Amniotic stem cell (primary cell): ENCODE results near the gene EFNB1.

Experiments used
- DNase-seq: peaks from one replicate; lab custom pipeline; 2025; lab: John Stamatoyannopoulos, UW

Gene EFNB1

GRCh38 chrX:68843992-68844391 lies 15.2 kb downstream of the EFNB1 start:
- no peak for DNase-seq

DNA sequence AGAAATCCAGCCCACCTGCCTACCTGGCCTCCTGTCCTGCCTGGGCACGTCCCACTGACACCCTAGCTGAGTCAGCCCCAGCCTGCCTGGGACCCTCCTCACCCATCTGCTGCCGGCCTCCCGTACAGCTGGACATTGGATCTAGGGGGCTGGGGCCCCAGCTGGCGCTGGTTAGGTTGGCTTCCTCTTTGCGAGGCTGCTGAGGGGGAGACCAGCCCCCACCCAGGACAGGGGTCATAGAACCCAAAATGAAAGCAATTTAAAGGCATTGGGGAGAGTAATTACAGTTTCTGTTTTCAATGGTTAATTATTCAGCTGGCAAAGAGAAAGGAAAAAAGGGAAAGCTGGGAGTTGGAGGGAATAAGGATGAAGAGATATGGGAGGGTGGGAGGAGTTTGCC lies 15.8 kb downstream of the EFNB1 start:
- no peak for DNase-seq

DNA sequence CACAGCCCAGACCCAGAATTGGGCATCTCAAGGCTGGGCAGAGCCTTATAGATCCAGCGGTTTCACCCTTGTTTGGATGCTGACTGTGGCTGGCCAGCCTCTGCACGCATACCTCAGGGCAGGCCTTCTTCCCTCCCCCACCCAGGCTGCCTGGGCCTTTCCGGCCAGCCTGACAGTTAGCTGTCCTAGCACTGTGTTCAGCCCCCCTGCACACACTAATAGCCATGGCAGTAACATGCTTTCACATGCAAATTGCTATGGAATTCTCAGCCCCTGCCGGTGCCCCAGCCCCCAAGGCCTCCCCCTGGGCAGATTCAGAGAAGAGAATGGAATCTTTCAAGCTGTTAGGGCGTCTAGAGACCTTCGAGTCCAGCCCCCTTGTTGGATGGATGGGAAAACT lies 17.7 kb downstream of the EFNB1 start:
- DNase-seq = no peak

- DNase-seq = no peak
Observed at GRCh38 chrX:68847172-68847571, 18.4 kb downstream of the EFNB1 start.

DNA sequence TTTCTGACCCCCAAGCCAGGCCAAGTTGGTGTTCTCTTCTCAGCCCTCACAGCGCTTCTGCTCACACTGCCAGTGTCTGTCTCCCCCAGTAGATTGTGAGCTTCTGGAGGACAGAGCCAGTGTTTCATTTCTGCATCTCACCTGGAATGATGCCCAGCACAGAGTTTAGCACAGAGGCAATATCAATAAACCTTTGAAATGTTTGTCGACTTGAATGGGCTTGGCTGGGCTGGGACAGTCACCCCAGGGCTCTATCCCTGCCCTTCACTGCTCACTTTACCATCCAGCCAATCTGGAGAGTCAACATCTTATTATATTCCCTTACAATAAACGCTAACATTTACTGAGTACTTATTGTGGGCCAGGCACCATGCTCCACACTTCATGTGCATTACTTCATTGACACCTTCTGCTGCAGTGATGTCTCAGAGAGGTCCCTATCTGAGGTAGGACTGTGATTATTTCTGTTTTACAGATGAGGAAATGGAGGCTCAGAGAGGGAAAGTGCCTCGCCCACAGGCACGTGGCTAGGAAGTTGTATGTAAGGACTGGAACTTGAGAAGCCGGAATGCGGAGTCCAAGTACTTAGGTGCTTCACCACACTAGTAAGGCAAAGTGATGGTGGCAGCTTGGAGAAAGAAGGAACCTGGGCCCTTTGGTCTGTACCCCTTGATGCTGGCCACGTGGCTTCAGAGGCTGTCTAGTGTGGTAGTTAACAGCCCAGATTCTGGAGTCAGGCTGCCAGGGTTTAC lies 19.5 kb downstream of the EFNB1 start:
- DNase-seq = no peak

DNA sequence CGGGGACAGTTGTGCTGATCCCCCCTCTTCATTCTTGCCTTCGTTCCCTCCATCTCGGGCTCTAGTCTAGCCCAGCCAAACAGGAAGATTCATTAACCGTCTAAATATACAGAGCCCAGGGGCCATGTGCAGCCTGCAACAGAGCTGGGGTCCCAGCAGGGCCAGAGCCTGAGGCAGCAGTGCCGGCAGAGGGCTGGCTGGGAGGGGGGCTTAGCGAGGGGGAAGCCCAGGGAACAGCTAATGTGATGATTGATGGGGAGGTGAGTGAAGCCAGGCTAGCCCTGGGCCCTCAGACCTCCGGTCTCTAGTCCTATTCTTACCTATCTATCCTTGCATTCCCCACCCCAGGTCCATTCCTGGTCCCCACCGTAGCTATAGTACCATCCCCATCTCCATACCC lies 22.3 kb downstream of the EFNB1 start:
- no peak for DNase-seq

DNA sequence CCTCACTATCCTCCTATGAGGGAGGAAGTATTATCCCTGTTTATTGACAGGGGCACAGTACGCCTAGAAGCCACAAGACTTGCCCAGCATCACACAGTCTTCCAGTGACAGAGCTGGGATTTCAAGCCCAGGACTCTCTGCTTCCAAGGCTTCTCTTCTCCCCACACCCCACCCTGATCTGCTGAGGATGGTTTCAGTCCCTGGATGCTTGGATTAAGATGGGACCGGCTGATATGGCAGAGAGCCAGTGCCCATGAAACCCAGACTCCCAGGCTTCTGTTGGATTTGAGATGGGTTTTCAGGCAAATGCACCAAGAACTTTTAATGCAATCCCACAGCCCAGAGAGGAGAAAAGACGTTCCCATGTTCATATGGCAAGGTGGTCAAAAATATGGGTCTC lies 23.2 kb downstream of the EFNB1 start:
- no peak for DNase-seq

DNA sequence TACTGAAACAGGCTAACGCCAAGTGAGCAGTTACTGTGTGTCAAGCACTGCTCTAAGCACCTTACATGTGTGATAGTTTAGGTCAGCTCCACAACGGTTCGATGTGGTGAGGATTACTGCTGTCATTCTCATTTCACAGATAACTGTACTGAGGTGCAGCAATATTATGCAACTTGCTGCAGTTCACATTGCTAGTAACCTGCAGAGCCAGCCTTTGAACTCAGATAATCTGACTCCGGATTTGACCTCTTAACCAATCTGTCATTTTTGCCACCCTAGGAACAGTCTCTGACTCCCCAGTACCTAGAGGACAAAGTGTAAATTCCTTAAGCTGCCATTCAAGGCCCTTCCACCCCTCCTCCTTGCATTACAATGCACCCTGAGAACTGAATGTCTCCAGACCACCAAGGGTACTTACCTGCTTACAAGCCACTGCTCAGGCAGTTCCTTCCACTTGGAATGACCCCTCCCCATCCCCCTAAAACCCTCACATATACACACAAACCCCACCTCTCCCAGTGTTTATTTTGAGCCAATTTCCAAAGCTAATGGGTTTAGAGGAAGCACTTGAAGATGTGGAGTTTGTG lies 24.9 kb downstream of the EFNB1 start:
- DNase-seq = no peak

DNA sequence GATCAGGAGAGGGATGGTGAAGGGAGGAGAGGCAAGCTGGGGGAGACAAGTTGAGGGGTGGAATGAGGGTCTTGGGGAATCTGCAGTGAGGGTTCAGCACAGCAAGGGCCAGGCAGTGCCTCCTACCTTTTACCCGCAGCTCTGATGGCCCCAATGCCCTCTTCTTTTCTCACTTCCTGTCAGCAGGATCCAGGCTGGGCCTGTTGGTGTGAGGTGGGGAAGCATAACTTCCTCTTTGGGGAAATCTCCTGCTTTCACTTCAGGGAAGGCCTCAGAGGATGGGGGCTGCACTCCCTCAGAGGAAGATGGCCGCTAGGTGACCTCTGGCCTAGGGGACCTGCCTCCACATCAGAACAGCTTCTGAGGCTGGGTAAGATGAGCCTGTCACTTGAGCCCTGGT lies 36.5 kb downstream of the EFNB1 start:
- no peak for DNase-seq

GRCh38 chrX:68865926-68866325 lies 37.1 kb downstream of the EFNB1 start:
- no peak for DNase-seq

GRCh38 chrX:68867458-68868112 lies 38.8 kb downstream of the EFNB1 start:
- no peak for DNase-seq

GRCh38 chrX:68868316-68868715 lies 39.5 kb downstream of the EFNB1 start:
- no peak for DNase-seq

DNA sequence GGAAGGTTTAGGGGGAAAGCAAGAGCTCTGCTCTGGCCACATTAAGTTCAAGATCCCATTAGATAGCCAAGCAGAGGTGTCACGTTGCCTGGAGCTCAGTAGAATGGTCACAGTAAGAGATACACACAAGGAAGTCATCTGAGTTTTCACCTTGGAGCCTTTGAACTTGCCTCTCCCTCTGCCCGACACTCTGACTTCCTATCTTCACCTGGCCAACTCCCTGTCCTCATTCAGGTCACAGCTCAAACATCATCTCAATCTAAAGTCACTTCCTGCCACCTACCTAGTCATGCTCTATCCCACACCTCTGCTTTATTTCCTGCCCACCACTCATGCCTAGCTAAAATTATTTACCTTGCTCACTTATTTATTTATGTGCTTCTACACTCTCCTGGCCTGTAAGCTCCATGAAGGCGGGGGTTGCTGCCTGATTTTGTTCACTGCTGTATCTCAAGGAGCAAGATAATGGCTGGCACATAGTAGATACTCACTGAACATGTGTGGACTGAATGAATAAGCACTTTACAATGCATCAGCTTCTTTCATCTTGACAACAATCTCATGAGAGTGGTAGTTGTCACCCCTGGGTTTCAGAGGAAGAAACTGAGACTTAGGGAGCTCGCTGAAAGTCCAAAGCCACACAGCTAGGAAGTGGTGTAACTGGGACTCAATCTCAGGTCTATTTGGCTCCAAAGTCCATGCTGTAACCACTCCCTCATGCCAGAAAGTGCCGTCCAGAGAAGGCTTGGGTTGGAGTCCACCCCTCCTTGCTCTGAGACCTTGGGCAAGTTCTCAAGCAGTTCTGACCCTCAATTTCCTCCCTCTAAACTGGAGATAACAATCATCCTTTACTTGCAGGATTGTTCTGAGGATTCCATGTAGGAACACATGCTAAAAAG lies 40.3 kb downstream of the EFNB1 start:
- no peak for DNase-seq

DNA sequence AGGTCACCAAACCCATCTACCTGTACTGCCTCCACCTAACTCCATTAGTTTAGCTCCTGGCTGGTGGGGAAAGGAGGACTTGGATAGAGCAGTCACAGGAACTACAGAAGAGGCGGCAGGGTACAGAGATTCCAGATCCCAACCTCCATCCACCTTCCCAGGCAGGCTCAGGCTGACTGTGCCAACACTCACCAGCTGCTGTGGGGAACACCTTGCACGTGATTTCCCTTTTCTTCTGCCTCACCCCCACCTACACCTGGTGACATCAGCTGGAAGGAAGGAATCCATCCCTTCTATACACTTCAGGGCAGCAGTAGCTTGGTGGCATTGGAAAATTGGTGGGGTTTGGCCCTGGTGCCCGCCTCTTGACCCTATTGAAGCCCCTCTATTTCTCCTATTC lies 41.5 kb downstream of the EFNB1 start:
- DNase-seq = no peak

GRCh38 chrX:68872171-68872570 lies 43.4 kb downstream of the EFNB1 start:
- no peak for DNase-seq

DNA sequence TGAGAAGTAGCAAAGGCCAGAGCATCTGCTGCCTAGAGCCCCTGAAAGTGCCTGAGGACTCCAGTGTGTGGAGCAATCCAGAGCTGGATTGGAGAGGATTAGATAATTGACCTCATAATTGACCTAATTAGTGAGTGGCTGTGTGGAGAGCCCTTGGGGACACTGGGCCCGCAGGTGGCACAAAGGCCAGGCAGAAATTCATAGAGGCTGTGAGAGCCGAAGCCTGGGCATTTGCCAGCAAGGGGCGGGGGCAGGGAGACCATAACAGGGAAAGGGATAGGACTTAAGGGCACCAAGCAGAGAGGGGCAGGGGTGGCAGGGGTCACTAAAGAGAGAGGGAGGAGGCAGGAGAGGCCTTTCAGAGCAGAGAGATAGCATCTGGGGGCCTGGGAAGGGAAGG lies 45.3 kb downstream of the EFNB1 start:
- DNase-seq = no peak

DNA sequence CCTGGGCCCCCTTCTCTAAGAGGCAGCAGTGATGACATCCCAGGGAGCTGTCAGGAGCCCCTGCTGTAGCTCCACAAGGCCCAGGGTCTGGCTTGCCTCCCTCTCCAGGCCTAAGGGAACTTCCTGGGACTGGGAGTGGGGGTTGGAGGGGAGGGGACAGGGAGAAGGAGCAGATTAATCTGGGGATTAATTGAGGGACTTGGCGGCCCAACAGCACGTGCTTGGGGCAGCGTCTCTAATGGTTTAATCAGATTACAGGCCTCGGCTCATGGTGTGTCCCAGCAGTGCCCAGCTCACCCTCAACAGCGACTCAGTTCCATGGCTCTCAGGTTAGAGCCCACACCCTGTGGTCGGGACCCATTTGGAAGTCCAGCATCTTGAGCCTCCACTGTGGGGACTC lies 47.9 kb downstream of the EFNB1 start:
- DNase-seq = no peak

DNA sequence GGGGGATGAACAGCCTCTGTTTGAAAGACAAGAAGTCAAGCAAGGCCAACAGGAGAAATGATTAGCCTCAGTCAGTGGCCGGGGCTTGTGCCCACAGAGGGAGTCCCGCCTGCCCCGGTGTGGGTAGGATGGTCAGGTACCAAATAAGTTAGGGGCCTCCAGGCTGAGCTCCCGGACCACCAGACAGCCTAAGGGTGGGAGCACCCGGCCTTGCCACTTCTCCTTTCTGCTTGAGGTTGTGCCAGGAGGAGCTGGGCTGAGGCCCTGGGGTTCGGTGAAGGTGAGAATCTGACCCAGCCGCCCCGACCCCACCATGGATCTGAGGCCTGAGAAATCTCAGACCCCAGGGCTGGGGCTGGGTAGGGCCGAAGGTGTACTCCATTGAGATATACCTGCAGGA lies 48.8 kb downstream of the EFNB1 start:
- DNase-seq = no peak

DNA sequence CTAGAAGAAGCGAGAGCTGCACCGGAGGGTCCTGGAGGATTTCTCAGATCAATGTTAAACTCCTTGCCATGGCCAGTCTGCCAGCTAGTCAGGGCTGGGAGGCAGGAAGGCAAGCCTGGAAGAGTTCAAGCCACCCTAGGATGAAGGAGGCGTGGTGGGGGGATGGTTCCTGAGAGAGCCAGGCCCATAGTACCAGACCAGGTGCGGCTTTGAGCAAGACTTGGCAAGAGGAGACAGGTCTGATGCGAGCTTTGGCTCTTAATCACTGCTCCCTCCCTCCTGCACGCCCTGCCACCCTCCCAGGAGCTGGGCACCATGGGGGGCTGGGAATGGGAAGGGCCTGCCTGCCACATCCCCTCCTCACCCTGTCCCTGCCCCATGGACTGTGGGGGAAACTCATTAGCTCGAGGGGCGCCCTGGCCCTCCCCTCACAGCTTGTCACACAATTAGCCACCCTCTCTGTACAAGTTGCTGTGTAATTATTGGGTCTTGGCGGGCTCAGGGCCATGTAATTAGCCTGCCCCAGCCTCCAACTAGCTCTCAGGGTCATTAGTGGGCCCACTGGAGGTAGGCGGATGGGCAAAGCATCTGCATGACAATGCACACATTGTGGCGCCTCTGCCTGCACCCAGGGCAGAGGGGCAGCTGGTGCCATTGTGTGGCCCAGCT lies 50.3 kb downstream of the EFNB1 start:
- no peak for DNase-seq

DNA sequence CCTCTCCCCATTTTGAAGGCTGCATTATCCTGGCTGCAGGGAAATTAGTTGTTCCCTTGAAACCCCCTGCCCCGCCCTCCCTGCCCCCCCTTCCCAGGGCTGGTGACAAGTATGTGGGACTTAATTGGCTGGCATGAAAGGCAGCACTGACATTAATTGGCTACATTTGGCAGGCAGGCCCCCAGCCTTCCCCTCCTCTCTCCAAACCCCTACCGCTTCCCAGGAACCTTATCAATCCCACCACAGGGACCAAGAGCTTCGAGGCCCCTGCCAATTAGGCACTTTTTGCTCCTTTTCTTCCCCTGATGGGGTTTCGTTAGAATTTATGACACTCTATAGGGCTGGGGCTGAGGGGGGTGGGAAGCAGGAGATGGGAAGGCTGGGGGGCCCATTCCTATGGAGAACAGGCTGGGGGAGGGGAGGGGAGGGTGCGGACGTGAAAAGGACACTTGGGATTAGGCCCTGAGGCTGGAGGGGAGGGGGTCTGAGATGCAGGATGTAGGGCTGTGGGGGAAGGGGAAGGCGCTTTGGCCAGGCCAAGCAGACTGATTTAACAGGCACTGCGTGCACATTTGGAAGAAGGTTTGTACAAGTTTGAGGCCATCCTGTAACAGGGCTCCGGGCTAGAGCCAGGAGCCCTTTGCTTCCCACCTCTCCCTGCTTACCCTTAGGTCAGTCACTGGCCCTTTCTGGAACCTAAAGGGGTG lies 52.2 kb downstream of the EFNB1 start:
- no peak for DNase-seq

DNA sequence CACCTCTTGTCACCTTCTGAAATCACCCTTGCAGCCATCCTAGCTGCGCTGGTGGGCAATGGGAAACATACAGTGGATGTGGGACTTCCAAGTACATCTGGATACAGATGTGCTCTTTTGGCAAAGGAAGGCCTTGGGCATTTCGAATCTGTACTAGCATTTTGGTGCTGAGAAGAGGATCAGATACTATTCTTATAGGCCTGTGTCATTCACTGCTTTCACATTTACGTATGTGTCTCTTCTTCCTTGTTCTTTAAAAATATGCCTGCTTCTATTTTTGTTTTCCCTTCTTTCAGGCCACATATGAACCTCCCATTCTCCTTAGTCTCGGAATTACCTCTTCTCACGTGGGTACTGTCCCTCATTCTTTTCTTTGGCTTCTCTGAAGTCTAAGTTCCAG lies 53.1 kb downstream of the EFNB1 start:
- DNase-seq = no peak
